GM10248 (cell line): ENCODE data around the gene ZNF628.

Source experiments
- CTCF ChIA-PET: fragments of 300-600 bp; sonication (Branson Sonifier 250); formaldehyde crosslinking; extraction: SDS; loops from one replicate; lab custom pipeline; 2021; ENCODE audit warnings: antibody characterized with exemption; lab: Yijun Ruan, JAX
- POLR2A ChIA-PET: fragments of 350-650 bp; sonication (Branson Sonifier 250); formaldehyde crosslinking; extraction: SDS; loops from one replicate; lab custom pipeline; 2020; ENCODE audit warnings: antibody characterized with exemption; lab: Yijun Ruan, JAX
- DNase-seq: peaks from one replicate; pipeline ENCODE4 v3.0.0; 2012; ENCODE audit errors: extremely low spot score
- CTCF ChIP-seq: IDR thresholded peaks from 2 replicates; pipeline ENCODE4 v1.5.1; 2012; ENCODE audit warnings: mild to moderate bottlenecking, low read depth; ENCODE audit errors: extremely low read depth, missing control alignments, control extremely low read depth

The ZNF628 gene

GRCh38 chr19:55453511-55454260 is 22.7 kb upstream of the ZNF628 start:
- no peak for TF ChIP-seq CTCF
- ChIA-PET POLR2A (no interaction called here), CTCF (interaction anchor here (0.8 to 1.6 kb wide), 6 partner anchors 14 to 312 kb away, joined by 3 to 9 read pairs (median 3); no protein-coding TSS in a partner anchor)
- DNase-seq = no peak

- peak; percentile 68 for DNase-seq
- POLR2A ChIA-PET = no interaction called here
- peak; percentile 75 for TF ChIP-seq CTCF
- CTCF ChIA-PET = interaction anchor here (1.2 kb wide), 1 partner anchor 199 kb away, joined by 3 read pairs; no protein-coding TSS in a partner anchor
Measured at GRCh38 chr19:55454787-55455243, 21.6 kb upstream of the ZNF628 start.

GRCh38 chr19:55455576-55456235 is 20.7 kb upstream of the ZNF628 start:
- ChIA-PET CTCF (no interaction called here), POLR2A (no interaction called here)
- TF ChIP-seq CTCF = no peak
- DNase-seq = no peak

GRCh38 chr19:55456347-55456746 is 20.1 kb upstream of the ZNF628 start:
- ChIA-PET POLR2A (no interaction called here), CTCF (no interaction called here)
- DNase-seq = no peak
- no peak for TF ChIP-seq CTCF

- ChIA-PET POLR2A (no interaction called here), CTCF (interaction anchor here (0.9 to 2.6 kb wide), 2 partner anchors 10 to 19 kb away, joined by 3 to 13 read pairs; partner anchors contain the start of gene ZNF628)
- DNase-seq = no peak
- TF ChIP-seq CTCF = no peak
Measured at GRCh38 chr19:55457683-55458457, 18.5 kb upstream of the ZNF628 start.

- DNase-seq = no peak
- ChIA-PET CTCF (interaction anchor here (1.1 to 2.6 kb wide), 3 partner anchors 8 to 44 kb away, joined by 3 to 13 read pairs (median 6); no protein-coding TSS in a partner anchor), POLR2A (no interaction called here)
- TF ChIP-seq CTCF = no peak
Measured at GRCh38 chr19:55459551-55459949, 16.9 kb upstream of the ZNF628 start.
